ENCODE measurements around the gene SBF2. TPM values are rescaled to one million over a fixed set of nuclear protein-coding genes. Genes with fewer than 3 reads are reported as not detected.

The SBF2 gene
- total and polyA plus RNA-seq, 2 of the 13 experiments (the other 11 are each of a cell fraction or from before 2014, with no cell fraction given): 24.0 to 45.8 TPM

DNA sequence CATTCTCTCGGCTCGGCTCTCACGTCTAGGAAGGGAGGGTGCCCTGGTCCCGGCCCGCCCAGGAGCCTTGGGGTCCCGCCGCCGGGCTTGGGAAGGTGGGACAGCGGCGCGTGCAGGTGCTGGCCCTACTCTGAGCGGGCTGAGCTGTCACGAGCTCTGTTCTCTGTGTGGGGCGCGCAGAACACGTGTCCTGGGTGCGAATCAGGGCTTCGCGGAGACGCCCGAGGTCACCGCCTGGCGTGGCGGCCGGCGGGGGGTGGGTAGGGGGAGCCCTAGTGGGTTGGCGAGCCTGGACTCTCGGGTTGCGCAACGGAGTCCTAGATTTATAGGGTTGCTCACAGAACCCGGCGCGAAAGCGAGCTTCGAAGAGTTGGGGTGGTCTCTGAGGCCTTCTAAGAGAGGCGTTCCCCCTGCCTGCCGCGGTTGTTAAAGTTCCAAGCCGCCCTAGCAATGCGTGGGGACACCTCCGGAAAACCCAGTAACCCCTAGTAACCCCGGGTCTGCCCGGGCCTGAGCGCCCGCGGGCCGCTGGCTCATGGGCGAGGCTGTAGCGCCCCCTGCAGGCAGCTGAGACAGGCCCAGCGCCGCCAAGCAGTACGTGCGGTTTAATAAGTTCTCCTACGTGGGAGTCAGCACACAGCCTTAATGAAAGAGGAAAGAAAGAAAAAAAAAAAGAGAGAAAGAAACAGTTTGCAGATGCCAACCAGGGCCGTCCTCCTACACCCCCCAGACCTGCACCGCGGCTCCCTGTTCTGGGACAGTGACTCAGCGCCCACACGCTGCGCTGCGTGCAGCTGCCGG, 13.6 kb upstream of the SBF2 start (continued):
- TF ChIP-seq KAT2B (IDR thresholded peaks at IDR 0.05; ENCODE audit: borderline replicate concordance, low read depth, low read length): no peak
- TF ChIP-seq HMG20B (CRISPR knock-in tag; conservative IDR thresholded peaks at IDR 0.05): 0 out of 2 replicates have a peak, but pooled peaks have one; percentile 28
- 0 out of 2 replicates have a peak, but pooled peaks have one; percentile 38 for TF ChIP-seq ZNF788 (CRISPR knock-in tag; IDR thresholded peaks at IDR 0.05; ENCODE audit: borderline replicate concordance)
- TF ChIP-seq, protein P1, sequence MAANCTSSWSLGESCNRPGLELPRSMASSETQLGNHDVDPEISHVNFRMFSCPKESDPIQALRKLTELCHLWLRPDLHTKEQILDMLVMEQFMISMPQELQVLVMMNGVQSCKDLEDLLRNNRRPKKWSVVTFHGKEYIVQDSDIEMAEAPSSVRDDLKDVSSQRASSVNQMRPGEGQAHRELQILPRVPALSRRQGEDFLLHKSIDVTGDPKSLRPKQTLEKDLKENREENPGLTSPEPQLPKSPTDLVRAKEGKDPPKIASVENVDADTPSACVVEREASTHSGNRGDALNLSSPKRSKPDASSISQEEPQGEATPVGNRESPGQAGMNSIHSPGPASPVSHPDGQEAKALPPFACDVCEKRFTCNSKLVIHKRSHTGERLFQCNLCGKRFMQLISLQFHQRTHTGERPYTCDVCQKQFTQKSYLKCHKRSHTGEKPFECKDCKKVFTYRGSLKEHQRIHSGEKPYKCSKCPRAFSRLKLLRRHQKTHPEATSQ (CRISPR knock-in tag; IDR thresholded peaks at IDR 0.05; ENCODE audit: borderline replicate concordance): no peak
- TF ChIP-seq ZNF451 (CRISPR knock-in tag; IDR thresholded peaks at IDR 0.05): no peak; the same call in 1 of the 2 replicates
- no peak for TF ChIP-seq ZBTB1 (CRISPR knock-in tag; IDR thresholded peaks at IDR 0.05; ENCODE audit: borderline replicate concordance)
- TF ChIP-seq, protein P2, sequence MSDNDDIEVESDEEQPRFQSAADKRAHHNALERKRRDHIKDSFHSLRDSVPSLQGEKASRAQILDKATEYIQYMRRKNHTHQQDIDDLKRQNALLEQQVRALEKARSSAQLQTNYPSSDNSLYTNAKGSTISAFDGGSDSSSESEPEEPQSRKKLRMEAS (IDR thresholded peaks at IDR 0.05): peak; percentile 82; the same call in 1 of the 2 replicates
- no peak for TF ChIP-seq CHD2 (IDR thresholded peaks at IDR 0.05; ENCODE audit: low read depth, low read length)
- TF ChIP-seq, protein P3, sequence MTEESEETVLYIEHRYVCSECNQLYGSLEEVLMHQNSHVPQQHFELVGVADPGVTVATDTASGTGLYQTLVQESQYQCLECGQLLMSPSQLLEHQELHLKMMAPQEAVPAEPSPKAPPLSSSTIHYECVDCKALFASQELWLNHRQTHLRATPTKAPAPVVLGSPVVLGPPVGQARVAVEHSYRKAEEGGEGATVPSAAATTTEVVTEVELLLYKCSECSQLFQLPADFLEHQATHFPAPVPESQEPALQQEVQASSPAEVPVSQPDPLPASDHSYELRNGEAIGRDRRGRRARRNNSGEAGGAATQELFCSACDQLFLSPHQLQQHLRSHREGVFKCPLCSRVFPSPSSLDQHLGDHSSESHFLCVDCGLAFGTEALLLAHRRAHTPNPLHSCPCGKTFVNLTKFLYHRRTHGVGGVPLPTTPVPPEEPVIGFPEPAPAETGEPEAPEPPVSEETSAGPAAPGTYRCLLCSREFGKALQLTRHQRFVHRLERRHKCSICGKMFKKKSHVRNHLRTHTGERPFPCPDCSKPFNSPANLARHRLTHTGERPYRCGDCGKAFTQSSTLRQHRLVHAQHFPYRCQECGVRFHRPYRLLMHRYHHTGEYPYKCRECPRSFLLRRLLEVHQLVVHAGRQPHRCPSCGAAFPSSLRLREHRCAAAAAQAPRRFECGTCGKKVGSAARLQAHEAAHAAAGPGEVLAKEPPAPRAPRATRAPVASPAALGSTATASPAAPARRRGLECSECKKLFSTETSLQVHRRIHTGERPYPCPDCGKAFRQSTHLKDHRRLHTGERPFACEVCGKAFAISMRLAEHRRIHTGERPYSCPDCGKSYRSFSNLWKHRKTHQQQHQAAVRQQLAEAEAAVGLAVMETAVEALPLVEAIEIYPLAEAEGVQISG (CRISPR knock-in tag; IDR thresholded peaks at IDR 0.05): no peak
- TF ChIP-seq ZNF747 (CRISPR knock-in tag; IDR thresholded peaks at IDR 0.05; ENCODE audit: borderline replicate concordance): 0 out of 2 replicates have a peak, but pooled peaks have one; percentile 37
- no peak for TF ChIP-seq RFX5 (IDR thresholded peaks at IDR 0.05; ENCODE audit: low read depth, low read length)
- no peak for TF ChIP-seq ZNF34 (CRISPR knock-in tag; IDR thresholded peaks at IDR 0.05; ENCODE audit: borderline replicate concordance)
- TF ChIP-seq ZNF468 (CRISPR knock-in tag; IDR thresholded peaks at IDR 0.05): no peak
- TF ChIP-seq, protein P4, sequence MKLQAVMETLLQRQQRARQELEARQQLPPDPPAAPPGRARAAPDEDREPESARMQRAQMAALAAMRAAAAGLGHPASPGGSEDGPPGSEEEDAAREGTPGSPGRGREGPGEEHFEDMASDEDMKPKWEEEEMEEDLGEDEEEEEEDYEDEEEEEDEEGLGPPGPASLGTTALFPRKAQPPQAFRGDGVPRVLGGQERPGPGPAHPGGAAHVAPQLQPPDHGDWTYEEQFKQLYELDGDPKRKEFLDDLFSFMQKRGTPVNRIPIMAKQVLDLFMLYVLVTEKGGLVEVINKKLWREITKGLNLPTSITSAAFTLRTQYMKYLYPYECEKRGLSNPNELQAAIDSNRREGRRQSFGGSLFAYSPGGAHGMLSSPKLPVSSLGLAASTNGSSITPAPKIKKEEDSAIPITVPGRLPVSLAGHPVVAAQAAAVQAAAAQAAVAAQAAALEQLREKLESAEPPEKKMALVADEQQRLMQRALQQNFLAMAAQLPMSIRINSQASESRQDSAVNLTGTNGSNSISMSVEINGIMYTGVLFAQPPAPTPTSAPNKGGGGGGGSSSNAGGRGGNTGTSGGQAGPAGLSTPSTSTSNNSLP (IDR thresholded peaks at IDR 0.05; ENCODE audit: low read depth, low read length): no peak
- TF ChIP-seq, protein P5, sequence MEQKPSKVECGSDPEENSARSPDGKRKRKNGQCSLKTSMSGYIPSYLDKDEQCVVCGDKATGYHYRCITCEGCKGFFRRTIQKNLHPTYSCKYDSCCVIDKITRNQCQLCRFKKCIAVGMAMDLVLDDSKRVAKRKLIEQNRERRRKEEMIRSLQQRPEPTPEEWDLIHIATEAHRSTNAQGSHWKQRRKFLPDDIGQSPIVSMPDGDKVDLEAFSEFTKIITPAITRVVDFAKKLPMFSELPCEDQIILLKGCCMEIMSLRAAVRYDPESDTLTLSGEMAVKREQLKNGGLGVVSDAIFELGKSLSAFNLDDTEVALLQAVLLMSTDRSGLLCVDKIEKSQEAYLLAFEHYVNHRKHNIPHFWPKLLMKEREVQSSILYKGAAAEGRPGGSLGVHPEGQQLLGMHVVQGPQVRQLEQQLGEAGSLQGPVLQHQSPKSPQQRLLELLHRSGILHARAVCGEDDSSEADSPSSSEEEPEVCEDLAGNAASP (CRISPR knock-in tag; IDR thresholded peaks at IDR 0.05; ENCODE audit: borderline replicate concordance): no peak
- TF ChIP-seq MTA1 (CRISPR knock-in tag; IDR thresholded peaks at IDR 0.05; ENCODE audit: borderline replicate concordance): no peak; the same call in 1 of the 2 replicates
- peak; percentile 84 for TF ChIP-seq NFE2 (CRISPR knock-in tag; IDR thresholded peaks at IDR 0.05)
- TF ChIP-seq, protein P6, sequence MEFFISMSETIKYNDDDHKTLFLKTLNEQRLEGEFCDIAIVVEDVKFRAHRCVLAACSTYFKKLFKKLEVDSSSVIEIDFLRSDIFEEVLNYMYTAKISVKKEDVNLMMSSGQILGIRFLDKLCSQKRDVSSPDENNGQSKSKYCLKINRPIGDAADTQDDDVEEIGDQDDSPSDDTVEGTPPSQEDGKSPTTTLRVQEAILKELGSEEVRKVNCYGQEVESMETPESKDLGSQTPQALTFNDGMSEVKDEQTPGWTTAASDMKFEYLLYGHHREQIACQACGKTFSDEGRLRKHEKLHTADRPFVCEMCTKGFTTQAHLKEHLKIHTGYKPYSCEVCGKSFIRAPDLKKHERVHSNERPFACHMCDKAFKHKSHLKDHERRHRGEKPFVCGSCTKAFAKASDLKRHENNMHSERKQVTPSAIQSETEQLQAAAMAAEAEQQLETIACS (CRISPR knock-in tag; IDR thresholded peaks at IDR 0.05): no peak
- TF ChIP-seq ZNF567 (CRISPR knock-in tag; IDR thresholded peaks at IDR 0.05; ENCODE audit: borderline replicate concordance): no peak; the same call in 1 of the 2 replicates
- peak; percentile 22; the same call in 1 of the 2 replicates for TF ChIP-seq NR2F6 (IDR thresholded peaks at IDR 0.05)
- no peak; the same call in 1 of the 2 replicates for TF ChIP-seq NR2F6 (CRISPR knock-in tag; IDR thresholded peaks at IDR 0.05)
